WERI-Rb-1 (cell line): Measurements from ENCODE around the gene TBC1D13.

Experiments
- DNase-seq: peaks from one replicate; pipeline ENCODE4 v3.0.0-alpha.2; 2020
- H3K27ac ChIP-seq: fragments of 250-450 bp; sonication (Bioruptor Pico); 2 replicates; pipeline ENCODE4 v1.5.1; 2020; ENCODE audit warnings: mild to moderate bottlenecking, moderate library complexity
- H3K27me3 ChIP-seq: fragments of 250-450 bp; sonication (Bioruptor Pico); 2 replicates; pipeline ENCODE4 v1.5.1; 2021; ENCODE audit warnings: mild to moderate bottlenecking, low read depth, moderate library complexity; ENCODE audit not compliant: insufficient read depth, severe bottlenecking
- H3K36me3 ChIP-seq: fragments of 250-450 bp; sonication (Bioruptor Pico); 2 replicates; pipeline ENCODE4 v1.5.1; 2020; ENCODE audit warnings: mild to moderate bottlenecking, moderate library complexity
- H3K4me3 ChIP-seq: 2 replicates; pipeline ENCODE4 v1.5.1; 2011; ENCODE audit warnings: low read depth, mild to moderate bottlenecking, control low read depth, low read length
- H3K9me3 ChIP-seq: fragments of 250-450 bp; sonication (Bioruptor Pico); 2 replicates; pipeline ENCODE4 v1.5.1; 2021; ENCODE audit warnings: mild to moderate bottlenecking, moderate library complexity; ENCODE audit not compliant: severe bottlenecking
- CTCF ChIP-seq: IDR thresholded peaks from 2 replicates; pipeline ENCODE4 v1.5.1; 2011; ENCODE audit warnings: low read depth, mild to moderate bottlenecking, control low read depth, inconsistent platforms, low read length

The TBC1D13 gene

GRCh38 chr9:128821584-128822406, 34.7 kb downstream of the TBC1D13 start:
- Histone ChIP-seq H3K4me3 (no peak overlapping the region), H3K9me3 (no peaks in the 10 kb centered on the region), H3K27ac (no peak overlapping the region), H3K27me3 (no peaks in the 10 kb centered on the region), H3K36me3 (peaks cover 64% of the 10 kb centered on the region)
- DNase-seq: no peak
- TF ChIP-seq CTCF: no peak

GRCh38 chr9:128822407-128823042, 35.5 kb downstream of the TBC1D13 start:
- DNase-seq: no peak
- Histone ChIP-seq H3K4me3 (no peak overlapping the region), H3K9me3 (no peaks in the 10 kb centered on the region), H3K27me3 (no peaks in the 10 kb centered on the region), H3K36me3 (peaks cover 72% of the 10 kb centered on the region), H3K27ac (no peak overlapping the region)
- no peak for TF ChIP-seq CTCF

- Histone ChIP-seq H3K27me3 (no peaks in the 10 kb centered on the region), H3K36me3 (peaks cover 80% of the 10 kb centered on the region), H3K27ac (no peak overlapping the region), H3K9me3 (no peaks in the 10 kb centered on the region), H3K4me3 (no peak overlapping the region)
- TF ChIP-seq CTCF: no peak
- no peak for DNase-seq
These were observed 36.4 kb downstream of the TBC1D13 start for GRCh38 chr9:128823362-128823902.

- H3K4me3 ChIP-seq: no peak overlapping the region
- DNase-seq: no peak
- H3K9me3 ChIP-seq: no peaks in the 10 kb centered on the region
- H3K27me3 ChIP-seq: no peaks in the 10 kb centered on the region
- H3K27ac ChIP-seq: no peak overlapping the region
- no peak for TF ChIP-seq CTCF
- peaks cover 82% of the 10 kb centered on the region for H3K36me3 ChIP-seq
These were observed 36.9 kb downstream of the TBC1D13 start for GRCh38 chr9:128823903-128824406.

GRCh38 chr9:128824911-128825310, 37.9 kb downstream of the TBC1D13 start:
- H3K4me3 ChIP-seq: no peak overlapping the region
- no peaks in the 10 kb centered on the region for H3K27me3 ChIP-seq
- no peak for DNase-seq
- no peaks in the 10 kb centered on the region for H3K9me3 ChIP-seq
- peaks cover 82% of the 10 kb centered on the region for H3K36me3 ChIP-seq
- H3K27ac ChIP-seq: no peak overlapping the region
- TF ChIP-seq CTCF: no peak
